HepG2 (cell line): ENCODE results near the gene TSPAN9. TPM values are rescaled to one million over a fixed set of nuclear protein-coding genes. Genes with fewer than 3 reads are reported as not detected.
A peak's percentile ranks its signal among the peaks of the same experiment; 100 is the strongest.

Experiments used
- FOXP1 ChIP-seq, 2 experiments: fragments of 450-650 bp in 1 of 2; IDR thresholded peaks; 2 replicates each; pipeline ENCODE4 v1.6.1; 2017 to 2018; ENCODE audit warnings: antibody characterized with exemption in 1 of 2
- LCORL ChIP-seq, 2 experiments: fragments of 450-650 bp in 1 of 2; sonication (generic) in 1 of 2; formaldehyde crosslinking in 1 of 2; IDR thresholded peaks; 2 replicates each; pipeline versions ENCODE4 v1.5.0 to v1.6.1; 2017 to 2020; ENCODE audit warnings: antibody characterized with exemption in 1 of 2, missing genetic modification reagents in 1 of 2
- MAFF ChIP-seq: IDR thresholded peaks from 2 replicates; pipeline ENCODE4 v1.6.1; 2011; ENCODE audit warnings: low read depth, low read length, improper control_type of control experiment
- MAFG ChIP-seq: sonication (generic); formaldehyde crosslinking; IDR thresholded peaks from 2 replicates; pipeline ENCODE4 v1.5.1; 2020; ENCODE audit warnings: mild to moderate bottlenecking, missing genetic modification reagents
- MTA3 ChIP-seq: sonication (generic); formaldehyde crosslinking; IDR thresholded peaks from 2 replicates; pipeline ENCODE4 v1.4.0; 2020; ENCODE audit warnings: missing genetic modification reagents
- NCOA1 ChIP-seq: sonication (generic); formaldehyde crosslinking; IDR thresholded peaks from 2 replicates; pipeline ENCODE4 v1.9.0; 2021; ENCODE audit warnings: missing genetic modification reagents
- SETDB1 ChIP-seq: sonication (generic); formaldehyde crosslinking; IDR thresholded peaks from 2 replicates; pipeline ENCODE4 v1.5.1; 2020; ENCODE audit warnings: missing genetic modification reagents, mild to moderate bottlenecking, borderline replicate concordance
- STAG1 ChIP-seq: sonication (generic); formaldehyde crosslinking; IDR thresholded peaks from 2 replicates; pipeline ENCODE4 v1.4.0; 2020; ENCODE audit warnings: missing genetic modification reagents
- ZBTB7A ChIP-seq: sonication (generic); formaldehyde crosslinking; IDR thresholded peaks from 2 replicates; pipeline ENCODE4 v1.8.0; 2022; ENCODE audit warnings: mild to moderate bottlenecking, missing genetic modification reagents
- ZFP36L1 ChIP-seq: sonication (generic); formaldehyde crosslinking; IDR thresholded peaks from 2 replicates; pipeline ENCODE4 v1.8.0; 2022; ENCODE audit warnings: mild to moderate bottlenecking, missing genetic modification reagents, moderate library complexity
- ZNF407 ChIP-seq: sonication (generic); formaldehyde crosslinking; IDR thresholded peaks from one replicate; pipeline ENCODE4 v1.5.1; 2020; ENCODE audit warnings: mild to moderate bottlenecking, missing genetic modification reagents; ENCODE audit errors: not compliant biosample characterization
- ZNF652 ChIP-seq: IDR thresholded peaks from 2 replicates; pipeline ENCODE4 v1.6.1; 2016; ENCODE audit warnings: low read depth, borderline replicate concordance
- ZNF713 ChIP-seq: sonication (generic); formaldehyde crosslinking; IDR thresholded peaks from 2 replicates; pipeline ENCODE4 v1.4.0; 2020; ENCODE audit warnings: mild to moderate bottlenecking, missing genetic modification reagents
- polyA plus RNA-seq, 8 experiments: library from polyadenylated mRNA; depleted of rRNA in 3 of 8; stranded (reverse) in 7 of 8; unstranded in 1 of 8; fragments of >200 nt; fragmentation: Illumina TruSeq in 4 of 8; extraction: Trizol in 4 of 8; gene quantifications; 2 replicates each; pipeline versions ENCODE4 v1.2.1 to v1.2.3, GENCODE V29; 2011 to 2016; ENCODE audit warnings: low read depth in 4 of 8, missing spikeins in 1 of 8, mixed read lengths in 1 of 8; ENCODE audit not compliant: insufficient read depth in 1 of 8
- total RNA-seq, 5 experiments: library from RNA; depleted of rRNA; stranded (reverse); fragments of >200 nt; fragmentation: Illumina TruSeq; extraction: Trizol; gene quantifications; 2 replicates each; pipeline ENCODE4 v1.2.3, GENCODE V29; 2016; ENCODE audit warnings: low read depth in 1 of 5
- TF ChIP-seq, protein P1 (sequence below): sonication (generic); formaldehyde crosslinking; IDR thresholded peaks from 2 replicates; pipeline ENCODE4 v1.4.0; 2020; ENCODE audit warnings: missing genetic modification reagents, mild to moderate bottlenecking, borderline replicate concordance
- TF ChIP-seq, protein P2 (sequence below): sonication (generic); formaldehyde crosslinking; IDR thresholded peaks from 2 replicates; pipeline ENCODE4 v1.8.1; 2023; ENCODE audit warnings: mild to moderate bottlenecking, moderate library complexity, missing genetic modification reagents

The TSPAN9 gene
- total and polyA plus RNA-seq, 2 of the 13 experiments (the other 11 are each of a cell fraction or from before 2014, with no cell fraction given), result 18.1 to 42.3 TPM

DNA sequence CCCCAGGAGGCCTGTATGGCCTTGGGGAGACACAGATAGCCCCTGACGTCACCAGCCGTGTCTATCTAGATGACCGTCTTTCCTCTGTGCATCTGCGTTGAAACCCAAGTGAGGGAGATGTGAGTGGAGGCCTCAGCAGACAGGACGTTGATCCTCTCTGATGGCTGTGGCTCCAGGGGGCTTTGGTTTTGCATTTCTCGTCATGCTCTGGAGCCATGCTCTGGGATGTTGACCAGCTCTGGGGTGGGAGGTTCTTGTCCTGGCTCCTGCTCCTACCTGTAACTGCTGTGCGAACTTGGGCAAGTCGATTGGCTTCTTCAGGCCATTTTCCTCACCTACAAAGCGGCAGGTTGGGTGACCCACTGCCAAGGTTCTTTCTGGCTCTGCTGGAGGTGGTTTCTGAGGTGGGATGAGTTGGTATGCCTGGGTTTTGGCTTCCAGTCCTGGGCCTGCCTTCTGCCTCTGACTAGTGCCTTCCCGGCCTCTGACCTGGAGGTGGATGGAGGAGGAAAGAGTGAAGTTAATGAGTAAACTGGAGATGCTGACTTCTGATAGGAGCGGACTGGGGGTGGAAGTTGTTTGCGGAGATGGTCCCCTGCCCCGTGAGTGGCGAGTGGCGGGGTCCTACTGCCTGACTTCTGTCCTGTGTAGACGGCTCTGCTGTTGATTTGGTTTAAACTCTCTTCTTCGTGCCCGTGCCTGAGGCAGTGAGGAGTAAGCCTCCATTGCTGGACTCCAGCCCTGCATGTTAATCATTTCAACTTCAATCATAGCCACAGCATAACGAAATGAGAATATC lies 8.4 kb downstream of the TSPAN9 start (continued):
- TF ChIP-seq, protein P1, sequence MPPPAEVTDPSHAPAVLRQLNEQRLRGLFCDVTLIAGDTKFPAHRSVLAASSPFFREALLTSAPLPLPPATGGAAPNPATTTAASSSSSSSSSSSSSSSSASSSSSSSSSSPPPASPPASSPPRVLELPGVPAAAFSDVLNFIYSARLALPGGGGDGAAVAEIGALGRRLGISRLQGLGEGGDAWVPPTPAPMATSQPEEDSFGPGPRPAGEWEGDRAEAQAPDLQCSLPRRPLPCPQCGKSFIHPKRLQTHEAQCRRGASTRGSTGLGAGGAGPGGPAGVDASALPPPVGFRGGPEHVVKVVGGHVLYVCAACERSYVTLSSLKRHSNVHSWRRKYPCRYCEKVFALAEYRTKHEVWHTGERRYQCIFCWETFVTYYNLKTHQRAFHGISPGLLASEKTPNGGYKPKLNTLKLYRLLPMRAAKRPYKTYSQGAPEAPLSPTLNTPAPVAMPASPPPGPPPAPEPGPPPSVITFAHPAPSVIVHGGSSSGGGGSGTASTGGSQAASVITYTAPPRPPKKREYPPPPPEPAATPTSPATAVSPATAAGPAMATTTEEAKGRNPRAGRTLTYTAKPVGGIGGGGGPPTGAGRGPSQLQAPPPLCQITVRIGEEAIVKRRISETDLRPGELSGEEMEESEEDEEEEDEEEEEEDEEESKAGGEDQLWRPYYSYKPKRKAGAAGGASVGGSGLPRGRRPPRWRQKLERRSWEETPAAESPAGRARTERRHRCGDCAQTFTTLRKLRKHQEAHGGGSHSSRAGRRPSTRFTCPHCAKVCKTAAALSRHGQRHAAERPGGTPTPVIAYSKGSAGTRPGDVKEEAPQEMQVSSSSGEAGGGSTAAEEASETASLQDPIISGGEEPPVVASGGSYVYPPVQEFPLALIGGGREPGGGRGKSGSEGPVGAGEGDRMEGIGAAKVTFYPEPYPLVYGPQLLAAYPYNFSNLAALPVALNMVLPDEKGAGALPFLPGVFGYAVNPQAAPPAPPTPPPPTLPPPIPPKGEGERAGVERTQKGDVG (CRISPR knock-in tag), result no peak
- no peak for TF ChIP-seq ZBTB7A (CRISPR knock-in tag)
- TF ChIP-seq LCORL (IDR thresholded peaks at IDR 0.05), result no peak
- TF ChIP-seq LCORL (CRISPR knock-in tag; IDR thresholded peaks at IDR 0.05), result peak; percentile 85
- TF ChIP-seq NCOA1 (CRISPR knock-in tag), result 0 out of 2 replicates have a peak, but pooled peaks have one; percentile 24
- no peak for TF ChIP-seq MAFG (CRISPR knock-in tag)
- TF ChIP-seq MTA3 (CRISPR knock-in tag), result no peak
- TF ChIP-seq ZNF407 (CRISPR knock-in tag), result no peak
- TF ChIP-seq MAFF, result no peak
- TF ChIP-seq, protein P2, sequence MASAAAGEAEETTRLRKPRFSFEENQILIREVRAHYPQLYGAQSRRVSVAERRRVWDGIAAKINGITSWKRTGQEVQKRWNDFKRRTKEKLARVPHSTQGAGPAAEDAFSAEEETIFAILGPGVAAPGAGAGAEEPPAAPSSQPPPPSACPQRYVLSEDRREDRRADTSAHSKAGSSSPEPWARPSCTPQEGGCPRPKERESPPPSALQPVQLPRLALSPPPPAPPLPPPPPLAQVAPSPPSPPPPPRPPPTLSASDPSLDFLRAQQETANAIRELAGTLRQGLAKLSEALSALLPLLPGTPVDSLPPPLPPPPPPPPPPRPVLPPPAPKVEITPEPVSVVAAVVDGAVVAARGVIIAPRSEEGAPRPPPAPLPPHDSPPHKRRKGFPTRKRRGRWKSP (CRISPR knock-in tag), result no peak
- no peak for TF ChIP-seq FOXP1 (IDR thresholded peaks at IDR 0.05)
- TF ChIP-seq FOXP1 (CRISPR knock-in tag; IDR thresholded peaks at IDR 0.05), result peak; percentile 27; the same call in 1 of the 2 replicates
- TF ChIP-seq ZNF652, result no peak
- 0 out of 2 replicates have a peak, but pooled peaks have one; percentile 24 for TF ChIP-seq ZFP36L1 (CRISPR knock-in tag)
- no peak for TF ChIP-seq STAG1 (CRISPR knock-in tag)
- no peak for TF ChIP-seq ZNF713 (CRISPR knock-in tag)
- TF ChIP-seq SETDB1 (CRISPR knock-in tag), result no peak
